ENCODE results near the gene SNCAIP.

DNA sequence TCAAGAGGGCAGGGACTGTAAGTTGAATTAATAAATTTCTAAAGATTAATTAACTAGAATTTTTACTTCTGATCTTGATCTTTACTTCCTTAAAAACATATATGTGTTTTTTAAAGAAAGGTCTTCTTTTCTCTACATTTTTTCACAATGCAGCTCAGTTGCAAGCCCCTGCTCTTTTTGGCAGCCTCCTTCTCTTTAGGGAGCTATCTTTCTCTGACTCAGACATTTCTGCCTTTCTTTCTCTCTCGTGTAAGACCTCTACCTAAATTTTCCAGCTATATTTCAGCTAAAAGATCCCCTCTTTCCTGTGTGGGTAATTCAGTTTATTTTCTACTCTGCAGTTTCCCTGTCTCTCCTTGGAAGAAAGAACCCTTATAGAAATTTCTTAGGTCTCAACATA lies 38.3 kb upstream of the SNCAIP start:
- TF ChIP-seq, protein P1, sequence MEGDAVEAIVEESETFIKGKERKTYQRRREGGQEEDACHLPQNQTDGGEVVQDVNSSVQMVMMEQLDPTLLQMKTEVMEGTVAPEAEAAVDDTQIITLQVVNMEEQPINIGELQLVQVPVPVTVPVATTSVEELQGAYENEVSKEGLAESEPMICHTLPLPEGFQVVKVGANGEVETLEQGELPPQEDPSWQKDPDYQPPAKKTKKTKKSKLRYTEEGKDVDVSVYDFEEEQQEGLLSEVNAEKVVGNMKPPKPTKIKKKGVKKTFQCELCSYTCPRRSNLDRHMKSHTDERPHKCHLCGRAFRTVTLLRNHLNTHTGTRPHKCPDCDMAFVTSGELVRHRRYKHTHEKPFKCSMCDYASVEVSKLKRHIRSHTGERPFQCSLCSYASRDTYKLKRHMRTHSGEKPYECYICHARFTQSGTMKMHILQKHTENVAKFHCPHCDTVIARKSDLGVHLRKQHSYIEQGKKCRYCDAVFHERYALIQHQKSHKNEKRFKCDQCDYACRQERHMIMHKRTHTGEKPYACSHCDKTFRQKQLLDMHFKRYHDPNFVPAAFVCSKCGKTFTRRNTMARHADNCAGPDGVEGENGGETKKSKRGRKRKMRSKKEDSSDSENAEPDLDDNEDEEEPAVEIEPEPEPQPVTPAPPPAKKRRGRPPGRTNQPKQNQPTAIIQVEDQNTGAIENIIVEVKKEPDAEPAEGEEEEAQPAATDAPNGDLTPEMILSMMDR (conservative IDR thresholded peaks at IDR 0.05 in 1 of 2, IDR thresholded peaks at IDR 0.05 in 1 of 2; ENCODE audit: low read depth in 1 of 2, low read length in 2 of 2): no peak
- no peak for TF ChIP-seq EZH2 (IDR thresholded peaks at IDR 0.05; ENCODE audit: low read length, missing control alignments)

Data from fibroblast of lung (primary cell).